Superior temporal gyrus (tissue), 1 donor: ENCODE data around the gene LNPEP.
A peak's percentile ranks its signal among the peaks of the same experiment; 100 is the strongest.

Experiments
- DNase-seq: peaks from one replicate; pipeline ENCODE4 v3.0.0-alpha.2; 2016; ENCODE audit errors: extremely low spot score

The LNPEP gene

GRCh38 chr5:96935559-96936430 lies at the start of gene LNPEP:
TSS of gene LNPEP (plus strand) at chr5:96936080. CDS start at chr5:96936156, 76 bp downstream.
- peak; percentile 94 for DNase-seq

DNA sequence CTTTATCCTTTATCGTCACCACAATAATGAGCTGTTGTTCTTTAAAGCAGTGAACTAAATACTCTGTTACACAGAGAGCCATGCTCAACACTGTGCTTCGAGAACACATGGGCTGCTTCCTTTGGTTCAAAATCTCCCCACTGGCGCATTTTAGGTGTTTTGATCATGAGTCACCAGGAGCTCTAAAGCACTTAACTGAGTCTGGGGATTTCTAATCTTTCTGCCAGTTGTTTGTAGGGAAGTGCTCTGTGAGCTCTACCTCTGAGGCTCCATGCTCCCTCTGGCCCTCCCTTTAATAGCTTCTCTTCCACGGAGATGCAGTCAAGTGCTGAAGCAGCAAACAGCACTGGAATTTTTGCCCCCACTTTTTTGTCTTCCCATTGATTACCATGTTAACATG lies 42.5 kb upstream of the LNPEP start:
- DNase-seq, result no peak

DNA sequence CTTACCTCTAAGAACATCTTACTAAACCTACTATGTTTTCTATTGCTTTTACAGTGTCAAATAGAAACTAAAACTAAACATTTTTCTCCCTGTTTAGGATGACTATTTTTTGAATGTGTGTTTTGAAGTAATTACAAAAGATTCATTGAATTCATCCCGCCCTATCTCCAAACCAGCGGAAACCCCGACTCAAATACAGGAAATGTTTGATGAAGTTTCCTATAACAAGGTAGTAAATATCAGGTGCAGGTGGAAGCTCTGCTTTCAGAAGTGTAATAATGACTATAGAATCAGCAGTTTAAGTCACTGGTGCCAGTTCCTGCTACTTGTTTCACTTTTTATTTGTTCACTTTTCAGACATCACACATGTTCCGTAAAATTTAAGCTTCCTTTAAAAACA lies 39.6 kb upstream of the LNPEP start:
- no peak for DNase-seq

DNA sequence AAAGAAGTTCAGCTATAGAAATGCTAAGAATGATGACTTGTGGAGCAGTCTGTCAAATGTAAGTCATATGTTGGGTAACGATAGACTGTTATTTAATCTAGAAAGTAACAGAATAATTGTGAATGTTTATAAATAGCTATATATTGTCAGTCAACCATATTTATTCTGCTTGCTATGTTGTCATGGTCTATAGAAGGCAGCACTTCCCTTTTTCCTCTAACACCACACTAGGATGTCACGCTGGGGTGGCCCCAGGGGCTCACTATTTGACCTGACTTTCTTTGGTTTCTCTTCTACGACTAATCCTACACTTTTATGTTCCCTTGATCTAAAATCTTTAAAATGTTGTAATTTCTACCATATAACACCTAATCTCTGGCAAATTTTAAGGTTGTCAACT lies 39.1 kb upstream of the LNPEP start:
- no peak for DNase-seq

- no peak for DNase-seq
Observed at GRCh38 chr5:96901384-96901783, 34.5 kb upstream of the LNPEP start.

DNA sequence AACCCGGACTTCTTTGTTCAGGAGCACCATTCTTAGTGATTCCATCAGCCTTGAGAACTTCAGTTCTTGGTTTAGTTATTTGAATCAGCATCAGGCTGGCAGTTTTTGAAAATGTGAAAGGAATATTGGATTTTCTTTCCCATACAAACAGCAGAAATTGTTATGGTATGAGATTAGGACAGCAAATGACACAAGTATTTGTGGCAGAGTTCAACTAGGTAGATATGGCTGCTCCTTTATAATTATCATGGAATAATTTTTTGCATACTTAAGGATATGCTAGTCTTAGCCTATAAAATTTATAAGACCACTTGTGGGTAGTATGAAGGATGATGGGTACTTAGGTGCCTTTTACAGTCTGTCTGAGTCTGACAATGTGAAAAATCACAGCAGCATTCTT lies 34.0 kb upstream of the LNPEP start:
- DNase-seq, result no peak

DNA sequence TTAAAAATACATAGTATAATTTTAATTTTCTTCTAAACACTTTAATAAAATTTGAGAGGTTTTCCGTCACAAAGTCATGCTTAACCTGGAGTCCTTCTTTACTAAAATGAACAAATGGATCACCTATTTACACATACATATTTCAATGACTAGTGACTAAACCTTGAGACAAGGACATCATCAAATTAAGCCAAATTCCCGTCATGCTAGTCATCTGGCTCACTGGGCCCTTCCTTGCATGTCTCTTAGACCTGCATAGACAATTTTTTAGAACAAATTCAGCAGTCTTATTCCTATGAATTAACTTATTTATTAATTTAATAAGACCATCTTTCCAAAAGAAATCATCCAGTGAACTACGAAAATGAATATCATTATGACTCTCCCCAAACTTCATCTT lies 33.0 kb upstream of the LNPEP start:
- no peak for DNase-seq

DNA sequence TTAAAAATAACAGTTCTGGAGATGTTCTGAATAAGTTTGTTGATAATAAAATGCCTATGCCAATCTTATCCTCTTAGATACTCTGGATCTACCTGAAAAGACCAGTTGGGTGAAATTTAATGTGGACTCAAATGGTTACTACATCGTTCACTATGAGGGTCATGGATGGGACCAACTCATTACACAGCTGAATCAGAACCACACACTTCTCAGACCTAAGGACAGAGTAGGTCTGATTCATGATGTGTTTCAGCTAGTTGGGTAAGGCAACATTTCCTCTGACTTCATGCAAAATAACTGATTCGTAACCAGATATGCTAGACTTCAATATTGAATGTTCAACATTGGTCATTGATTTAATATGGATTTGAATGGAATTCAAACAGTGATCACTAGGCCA lies 32.6 kb upstream of the LNPEP start:
- no peak for DNase-seq

DNA sequence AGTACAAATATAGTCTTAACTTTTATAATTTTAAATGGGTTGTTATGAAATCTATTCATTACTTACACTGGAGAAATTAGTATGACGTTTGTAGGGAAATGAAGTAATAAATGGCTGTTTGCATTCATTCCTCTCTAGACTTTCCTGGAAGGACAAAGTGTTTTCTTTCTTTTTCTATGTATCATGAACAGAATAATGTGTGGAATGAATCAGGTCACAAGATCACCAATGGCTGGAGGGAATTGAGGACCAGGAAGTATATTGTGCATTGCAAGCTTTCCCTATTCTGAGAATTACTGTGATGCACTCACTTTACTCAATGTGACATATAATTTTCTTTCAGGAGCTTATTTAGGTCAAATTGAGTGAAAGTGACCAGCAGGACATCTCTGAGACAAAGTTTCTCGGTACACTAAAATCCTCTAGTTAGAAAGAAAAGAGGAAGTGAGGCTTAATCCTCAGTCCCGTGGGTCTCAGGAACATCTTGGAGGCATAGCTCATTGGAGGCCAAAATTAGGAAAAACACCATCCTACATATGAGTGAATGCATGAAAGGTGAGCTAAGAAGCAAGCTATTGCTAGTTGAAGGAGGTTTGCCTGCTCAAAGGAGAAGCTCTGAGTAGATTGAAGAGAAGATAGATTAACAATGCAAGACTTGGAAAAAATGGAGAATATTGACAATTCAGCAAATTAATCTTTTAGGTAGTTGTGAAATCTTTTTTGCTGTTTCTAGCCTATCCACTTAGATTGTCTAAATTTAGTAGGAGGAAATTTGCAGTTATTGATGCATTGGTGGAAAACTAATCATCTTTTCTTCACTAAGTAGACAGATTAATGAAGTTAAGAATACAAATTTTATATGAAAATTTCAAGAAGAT lies 31.6 kb upstream of the LNPEP start:
- no peak for DNase-seq

DNA sequence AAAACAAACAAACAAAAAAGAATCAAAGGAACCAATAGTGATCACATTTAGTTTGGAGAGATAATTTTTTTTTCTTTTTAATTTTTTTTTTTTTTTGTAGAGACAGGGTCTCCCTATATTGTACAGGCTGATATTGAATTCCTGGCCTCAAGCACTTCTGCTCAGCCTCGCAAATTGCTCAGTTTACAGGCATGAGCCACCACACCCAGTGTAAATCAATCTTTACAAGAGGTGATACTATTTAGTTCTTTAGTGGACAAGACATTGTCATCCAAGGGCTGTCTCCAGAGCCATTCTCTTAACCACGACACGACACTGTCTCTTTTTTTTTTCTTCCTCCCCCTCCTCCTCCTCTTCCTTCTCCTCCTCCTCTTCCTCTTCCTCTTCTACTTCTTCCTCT lies 30.0 kb upstream of the LNPEP start:
- DNase-seq, result no peak

GRCh38 chr5:96909003-96909402 lies 26.9 kb upstream of the LNPEP start:
- no peak for DNase-seq

GRCh38 chr5:96909435-96909834 lies 26.4 kb upstream of the LNPEP start:
- no peak for DNase-seq

GRCh38 chr5:96911139-96911538 lies 24.7 kb upstream of the LNPEP start:
- no peak for DNase-seq

DNA sequence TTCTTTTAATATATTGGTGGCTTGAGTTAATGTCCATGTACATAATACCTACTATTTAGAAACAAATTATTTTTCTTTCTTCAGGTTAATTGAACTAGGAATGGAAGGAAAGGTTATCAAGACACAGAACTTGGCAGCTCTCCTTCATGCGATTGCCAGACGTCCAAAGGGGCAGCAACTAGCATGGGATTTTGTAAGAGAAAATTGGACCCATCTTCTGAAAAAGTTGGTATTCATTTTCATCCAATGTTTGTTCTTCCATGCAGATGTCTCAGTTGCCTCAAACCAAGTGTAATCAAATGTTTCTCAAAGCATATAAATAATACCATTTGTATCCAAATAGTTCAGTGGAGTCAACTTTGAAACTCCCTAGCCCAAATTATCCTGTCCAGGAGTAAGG lies 22.6 kb upstream of the LNPEP start:
- DNase-seq, result no peak

GRCh38 chr5:96919754-96920197 lies 16.1 kb upstream of the LNPEP start:
- DNase-seq, result no peak

- DNase-seq, result no peak
Observed at GRCh38 chr5:96920744-96921355, 15.0 kb upstream of the LNPEP start.

DNA sequence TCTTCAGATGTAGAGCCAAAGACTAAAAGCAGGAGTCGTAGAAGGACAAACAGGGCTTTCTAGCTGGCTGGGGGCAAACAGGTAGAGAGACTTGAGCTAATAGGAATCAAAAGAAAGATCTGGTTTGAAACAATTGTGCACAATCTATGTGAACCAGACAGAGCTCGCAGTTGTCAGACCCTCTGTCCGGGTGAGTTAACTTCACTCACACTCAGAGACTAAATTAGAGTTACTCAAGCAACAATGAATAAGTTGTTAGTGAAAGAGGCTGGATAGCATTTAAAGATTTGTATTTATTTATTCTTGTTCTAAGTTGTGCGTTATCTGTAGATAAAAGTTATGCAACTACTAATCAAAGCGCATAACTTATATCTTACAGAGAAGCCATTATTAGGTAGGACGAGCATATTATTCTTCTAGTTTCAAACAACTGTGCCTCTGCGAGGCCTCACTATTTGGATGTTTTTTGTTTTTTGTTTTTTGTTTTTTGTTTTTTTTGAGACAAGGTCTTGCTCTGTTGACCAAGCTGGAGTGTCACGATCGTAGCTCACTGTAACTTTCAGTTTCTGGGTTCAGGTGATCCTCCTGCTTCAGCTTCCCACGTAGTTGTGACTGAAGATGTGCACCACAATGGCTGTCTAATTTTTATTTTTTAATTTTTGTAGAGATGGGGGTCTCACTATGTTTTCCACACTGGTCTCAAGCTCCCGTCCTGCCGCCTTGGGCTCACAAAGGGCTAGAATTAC lies 13.2 kb upstream of the LNPEP start:
- no peak for DNase-seq

- no peak for DNase-seq
Observed at GRCh38 chr5:96924016-96924443, 11.8 kb upstream of the LNPEP start.

- no peak for DNase-seq
Observed at GRCh38 chr5:96926276-96926675, 9.6 kb upstream of the LNPEP start.

DNA sequence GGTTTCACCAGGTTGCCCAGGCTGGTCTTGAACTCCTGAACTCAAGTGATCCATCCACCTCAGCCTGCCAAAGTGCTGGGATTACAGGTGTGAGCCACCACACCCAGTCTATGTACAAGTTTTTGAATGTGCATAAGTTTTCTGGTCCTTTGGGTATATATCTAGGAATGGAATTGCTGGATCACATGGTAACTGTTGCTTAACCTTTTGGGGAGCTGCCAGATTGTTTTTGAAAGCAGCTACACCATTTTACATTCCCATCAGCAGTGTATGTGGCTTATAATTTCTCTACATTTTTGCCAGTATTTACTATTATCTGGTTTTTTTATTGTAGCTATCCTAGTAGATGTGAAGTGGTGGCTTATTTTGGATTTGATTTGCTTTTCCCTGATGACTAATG lies 8.9 kb upstream of the LNPEP start:
- DNase-seq, result no peak

- no peak for DNase-seq
Observed at GRCh38 chr5:96928931-96929708, 6.8 kb upstream of the LNPEP start.
